GM23338 (cell line): Measurements from ENCODE around the gene MRRF. TPM values are rescaled to one million over a fixed set of nuclear protein-coding genes. Genes with fewer than 3 reads are reported as not detected.

ENCODE experiments used
- ATAC-seq: fragments of 200-7000 bp; cut with Tn5 transposase; 3 replicates; pipeline ENCODE4 v1.9.1; 2020
- DNase-seq: peaks from one replicate; pipeline ENCODE4 v3.0.0-alpha.2; 2015; ENCODE audit warnings: low spot score
- H2AFZ ChIP-seq: fragments of 200-600 bp; sonication (generic); 2 replicates; pipeline ENCODE4 v1.8.0; 2016; ENCODE audit warnings: antibody characterized with exemption, mild to moderate bottlenecking, moderate library complexity
- H3F3A ChIP-seq: fragments of 200-600 bp; sonication (generic); replicated peaks from 2 replicates; pipeline ENCODE4 v1.8.0; 2017; ENCODE audit warnings: antibody characterized with exemption, mixed run types, low read depth
- H3K27ac ChIP-seq: fragments of 200-600 bp; sonication (generic); 2 replicates; pipeline ENCODE4 v1.6.1; 2016; ENCODE audit warnings: low read depth
- H3K27me3 ChIP-seq: fragments of 200-600 bp; sonication (generic); 2 replicates; pipeline ENCODE4 v1.8.0; 2016; ENCODE audit warnings: mild to moderate bottlenecking, mixed run types, moderate library complexity; ENCODE audit not compliant: insufficient read depth
- H3K36me3 ChIP-seq: fragments of 200-600 bp; sonication (generic); 2 replicates; pipeline ENCODE4 v1.8.0; 2016; ENCODE audit warnings: mild to moderate bottlenecking; ENCODE audit not compliant: insufficient read depth
- H3K4me1 ChIP-seq: fragments of 200-600 bp; sonication (generic); 2 replicates; pipeline ENCODE4 v1.8.0; 2016; ENCODE audit warnings: mild to moderate bottlenecking, moderate library complexity; ENCODE audit not compliant: insufficient read depth
- H3K4me2 ChIP-seq: fragments of 200-600 bp; sonication (generic); 2 replicates; pipeline ENCODE4 v1.7.1; 2017; ENCODE audit warnings: mixed run types
- H3K4me3 ChIP-seq: fragments of 200-600 bp; sonication (generic); 2 replicates; pipeline ENCODE4 v1.6.1; 2016; ENCODE audit warnings: mixed run types
- H3K79me2 ChIP-seq: fragments of 200-600 bp; sonication (generic); replicated peaks from 2 replicates; pipeline ENCODE4 v1.8.0; 2017; ENCODE audit warnings: mild to moderate bottlenecking; ENCODE audit not compliant: insufficient read depth
- H3K9me2 ChIP-seq: fragments of 200-600 bp; sonication (generic); 2 replicates; pipeline ENCODE4 v1.8.0; 2017; ENCODE audit not compliant: insufficient read depth
- H4K20me1 ChIP-seq: fragments of 200-600 bp; sonication (generic); replicated peaks from 2 replicates; pipeline ENCODE4 v1.8.0; 2017; ENCODE audit warnings: mild to moderate bottlenecking; ENCODE audit not compliant: insufficient read depth
- H3K27ac Mint-ChIP-seq: 2 replicates; pipeline ENCODE4 v1.8.0; 2020; ENCODE audit warnings: inconsistent platforms, mild to moderate bottlenecking, moderate library complexity, mixed read lengths
- H3K27me3 Mint-ChIP-seq: 3 replicates; pipeline ENCODE4 v1.8.0; 2022; ENCODE audit warnings: low read depth, mild to moderate bottlenecking, moderate library complexity, mixed read lengths, inconsistent platforms; ENCODE audit not compliant: insufficient read depth, poor library complexity
- H3K36me3 Mint-ChIP-seq: 3 replicates; pipeline ENCODE4 v1.8.0; 2021; ENCODE audit warnings: low read depth, mild to moderate bottlenecking, inconsistent platforms, moderate library complexity, mixed read lengths
- H3K4me1 Mint-ChIP-seq: 3 replicates; pipeline ENCODE4 v1.8.0; 2020; ENCODE audit warnings: mild to moderate bottlenecking, inconsistent platforms, mixed read lengths
- H3K4me3 Mint-ChIP-seq: 3 replicates; pipeline ENCODE4 v1.8.0; 2021; ENCODE audit warnings: moderate library complexity, mild to moderate bottlenecking, inconsistent platforms, mixed read lengths
- H3K9me3 Mint-ChIP-seq: 3 replicates; pipeline ENCODE4 v1.8.0; 2020; ENCODE audit warnings: moderate library complexity, mild to moderate bottlenecking, inconsistent platforms, mixed read lengths
- CREB1 ChIP-seq: fragments of 250-450 bp; sonication (Bioruptor Pico); IDR thresholded peaks from 2 replicates; pipeline ENCODE4 v1.5.0; 2020; ENCODE audit warnings: low read depth, mild to moderate bottlenecking, moderate library complexity
- ETS1 ChIP-seq: IDR thresholded peaks from 2 replicates; pipeline ENCODE4 v1.6.1; 2016; ENCODE audit warnings: antibody characterized with exemption
- EZH2 ChIP-seq: fragments of 200-600 bp; sonication (generic); IDR thresholded peaks from one replicate; pipeline ENCODE4 v1.8.0; 2017; ENCODE audit warnings: antibody characterized with exemption, mild to moderate bottlenecking, low read depth; ENCODE audit not compliant: unreplicated experiment
- EZH2phosphoT487 ChIP-seq: fragments of 200-600 bp; sonication (generic); IDR thresholded peaks from one replicate; pipeline ENCODE4 v1.8.1; 2018; ENCODE audit warnings: antibody characterized with exemption; ENCODE audit not compliant: unreplicated experiment
- POLR2AphosphoS5 ChIP-seq: IDR thresholded peaks from 2 replicates; pipeline ENCODE4 v1.6.1; 2016; ENCODE audit warnings: antibody characterized with exemption, low read depth
- STAT1 ChIP-seq: IDR thresholded peaks from one replicate; pipeline ENCODE4 v1.6.1; 2016; ENCODE audit warnings: antibody characterized with exemption; ENCODE audit not compliant: unreplicated experiment
- polyA plus RNA-seq: library from polyadenylated mRNA; unstranded; fragments of >200 nt; fragmentation: Nextera tagmentation; extraction: Ambion mirVana; gene quantifications from 2 replicates; pipeline ENCODE4 v1.2.1, GENCODE V29; 2016
- total RNA-seq: library from RNA; depleted of rRNA; stranded (reverse); fragments of >200 nt; shearing (Covaris generic); gene quantifications from 2 replicates; pipeline ENCODE4 v1.2.3, GENCODE V29; 2014
- TF ChIP-seq, protein P1 (sequence below), 2 experiments: fragments of 200-600 bp in 1 of 2; sonication (generic) in 1 of 2; conservative IDR thresholded peaks; 2 replicates each; pipeline versions ENCODE4 v1.5.1 to v1.6.1; 2016 to 2017; ENCODE audit warnings: antibody characterized with exemption in 2 of 2, low read depth in 2 of 2, mild to moderate bottlenecking in 2 of 2, moderate library complexity in 1 of 2
- TF ChIP-seq, protein P2 (sequence below): IDR thresholded peaks from one replicate; pipeline ENCODE4 v1.6.1; 2018; ENCODE audit warnings: antibody characterized with exemption; ENCODE audit not compliant: unreplicated experiment

Gene MRRF
- total and polyA plus RNA-seq, 2 experiments from 2014 or later = 27.8 to 32.7 TPM

GRCh38 chr9:122302237-122303093 lies 37.8 kb downstream of the MRRF start:
- H3K9me3 Mint-ChIP-seq = no peaks in the 10 kb centered on the region
- peaks cover 6% of the 10 kb centered on the region; the same call in 1 of the 2 replicates for H4K20me1 ChIP-seq
- DNase-seq (no peak), ATAC-seq (no peak)
- TF ChIP-seq, protein P1, sequence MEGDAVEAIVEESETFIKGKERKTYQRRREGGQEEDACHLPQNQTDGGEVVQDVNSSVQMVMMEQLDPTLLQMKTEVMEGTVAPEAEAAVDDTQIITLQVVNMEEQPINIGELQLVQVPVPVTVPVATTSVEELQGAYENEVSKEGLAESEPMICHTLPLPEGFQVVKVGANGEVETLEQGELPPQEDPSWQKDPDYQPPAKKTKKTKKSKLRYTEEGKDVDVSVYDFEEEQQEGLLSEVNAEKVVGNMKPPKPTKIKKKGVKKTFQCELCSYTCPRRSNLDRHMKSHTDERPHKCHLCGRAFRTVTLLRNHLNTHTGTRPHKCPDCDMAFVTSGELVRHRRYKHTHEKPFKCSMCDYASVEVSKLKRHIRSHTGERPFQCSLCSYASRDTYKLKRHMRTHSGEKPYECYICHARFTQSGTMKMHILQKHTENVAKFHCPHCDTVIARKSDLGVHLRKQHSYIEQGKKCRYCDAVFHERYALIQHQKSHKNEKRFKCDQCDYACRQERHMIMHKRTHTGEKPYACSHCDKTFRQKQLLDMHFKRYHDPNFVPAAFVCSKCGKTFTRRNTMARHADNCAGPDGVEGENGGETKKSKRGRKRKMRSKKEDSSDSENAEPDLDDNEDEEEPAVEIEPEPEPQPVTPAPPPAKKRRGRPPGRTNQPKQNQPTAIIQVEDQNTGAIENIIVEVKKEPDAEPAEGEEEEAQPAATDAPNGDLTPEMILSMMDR (conservative IDR thresholded peaks at IDR 0.05; ENCODE audit: low read depth in 2 of 2) = no peak
- TF ChIP-seq POLR2AphosphoS5 (no peak), EZH2 (no peak), EZH2phosphoT487 (no peak), CREB1 (no peak)
- TF ChIP-seq, protein P2, sequence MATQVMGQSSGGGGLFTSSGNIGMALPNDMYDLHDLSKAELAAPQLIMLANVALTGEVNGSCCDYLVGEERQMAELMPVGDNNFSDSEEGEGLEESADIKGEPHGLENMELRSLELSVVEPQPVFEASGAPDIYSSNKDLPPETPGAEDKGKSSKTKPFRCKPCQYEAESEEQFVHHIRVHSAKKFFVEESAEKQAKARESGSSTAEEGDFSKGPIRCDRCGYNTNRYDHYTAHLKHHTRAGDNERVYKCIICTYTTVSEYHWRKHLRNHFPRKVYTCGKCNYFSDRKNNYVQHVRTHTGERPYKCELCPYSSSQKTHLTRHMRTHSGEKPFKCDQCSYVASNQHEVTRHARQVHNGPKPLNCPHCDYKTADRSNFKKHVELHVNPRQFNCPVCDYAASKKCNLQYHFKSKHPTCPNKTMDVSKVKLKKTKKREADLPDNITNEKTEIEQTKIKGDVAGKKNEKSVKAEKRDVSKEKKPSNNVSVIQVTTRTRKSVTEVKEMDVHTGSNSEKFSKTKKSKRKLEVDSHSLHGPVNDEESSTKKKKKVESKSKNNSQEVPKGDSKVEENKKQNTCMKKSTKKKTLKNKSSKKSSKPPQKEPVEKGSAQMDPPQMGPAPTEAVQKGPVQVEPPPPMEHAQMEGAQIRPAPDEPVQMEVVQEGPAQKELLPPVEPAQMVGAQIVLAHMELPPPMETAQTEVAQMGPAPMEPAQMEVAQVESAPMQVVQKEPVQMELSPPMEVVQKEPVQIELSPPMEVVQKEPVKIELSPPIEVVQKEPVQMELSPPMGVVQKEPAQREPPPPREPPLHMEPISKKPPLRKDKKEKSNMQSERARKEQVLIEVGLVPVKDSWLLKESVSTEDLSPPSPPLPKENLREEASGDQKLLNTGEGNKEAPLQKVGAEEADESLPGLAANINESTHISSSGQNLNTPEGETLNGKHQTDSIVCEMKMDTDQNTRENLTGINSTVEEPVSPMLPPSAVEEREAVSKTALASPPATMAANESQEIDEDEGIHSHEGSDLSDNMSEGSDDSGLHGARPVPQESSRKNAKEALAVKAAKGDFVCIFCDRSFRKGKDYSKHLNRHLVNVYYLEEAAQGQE = no peak
- no peak overlapping the region for H3K4me3 ChIP-seq
- no peaks in the 10 kb centered on the region; the same call in 1 of the 2 replicates for H3K36me3 ChIP-seq
- H3K27me3 Mint-ChIP-seq = no peaks in the 10 kb centered on the region
- H3K36me3 Mint-ChIP-seq = peaks cover 4% of the 10 kb centered on the region
- H3K4me2 ChIP-seq = no peak overlapping the region
- peaks cover 8% of the 10 kb centered on the region; the same call in 1 of the 2 replicates for H3K4me1 ChIP-seq
- H3F3A ChIP-seq = no peaks in the 10 kb centered on the region
- no peaks in the 10 kb centered on the region for H3K9me2 ChIP-seq
- H3K4me3 Mint-ChIP-seq = no peak overlapping the region
- no peaks in the 10 kb centered on the region for H3K27me3 ChIP-seq
- no peak overlapping the region for H2AFZ ChIP-seq
- H3K79me2 ChIP-seq = peaks cover 10% of the 10 kb centered on the region
- peaks cover 27% of the 10 kb centered on the region for H3K4me1 Mint-ChIP-seq
- no peak overlapping the region for H3K27ac ChIP-seq
- peak overlapping the region; percentile 19; the same call in 1 of the 2 replicates for H3K27ac Mint-ChIP-seq

- H3K27ac ChIP-seq = no peak overlapping the region; the same call in 1 of the 2 replicates
- Mint-ChIP-seq H3K9me3 (no peaks in the 10 kb centered on the region), H3K4me3 (no peak overlapping the region), H3K36me3 (peaks cover 5% of the 10 kb centered on the region; the same call in 1 of the 3 replicates), H3K27ac (no peak overlapping the region), H3K4me1 (peaks cover 15% of the 10 kb centered on the region), H3K27me3 (no peaks in the 10 kb centered on the region)
- H3K27me3 ChIP-seq = no peaks in the 10 kb centered on the region
- no peaks in the 10 kb centered on the region; the same call in 1 of the 2 replicates for H4K20me1 ChIP-seq
- H2AFZ ChIP-seq = no peak overlapping the region
- H3K4me2 ChIP-seq = no peak overlapping the region
- peaks cover 6% of the 10 kb centered on the region; the same call in 1 of the 2 replicates for H3K4me1 ChIP-seq
- TF ChIP-seq ETS1 (no peak), STAT1 (no peak), EZH2 (no peak), POLR2AphosphoS5 (no peak)
- peaks cover 2% of the 10 kb centered on the region for H3K79me2 ChIP-seq
- peak; percentile 39; the same call in 1 of the 3 replicates for ATAC-seq
- H3K9me2 ChIP-seq = no peaks in the 10 kb centered on the region
- H3F3A ChIP-seq = no peaks in the 10 kb centered on the region
- H3K4me3 ChIP-seq = no peak overlapping the region
- no peaks in the 10 kb centered on the region; the same call in 1 of the 2 replicates for H3K36me3 ChIP-seq
- peak; percentile 49 for DNase-seq
Measured at GRCh38 chr9:122307061-122307460, 42.4 kb downstream of the MRRF start.
